ENCODE measurements around the gene GNG13. TPM values are rescaled to one million over a fixed set of nuclear protein-coding genes. Genes with fewer than 3 reads are reported as not detected.

GNG13 gene
- total RNA-seq, 1 experiment from 2014 or later: not detected

DNA sequence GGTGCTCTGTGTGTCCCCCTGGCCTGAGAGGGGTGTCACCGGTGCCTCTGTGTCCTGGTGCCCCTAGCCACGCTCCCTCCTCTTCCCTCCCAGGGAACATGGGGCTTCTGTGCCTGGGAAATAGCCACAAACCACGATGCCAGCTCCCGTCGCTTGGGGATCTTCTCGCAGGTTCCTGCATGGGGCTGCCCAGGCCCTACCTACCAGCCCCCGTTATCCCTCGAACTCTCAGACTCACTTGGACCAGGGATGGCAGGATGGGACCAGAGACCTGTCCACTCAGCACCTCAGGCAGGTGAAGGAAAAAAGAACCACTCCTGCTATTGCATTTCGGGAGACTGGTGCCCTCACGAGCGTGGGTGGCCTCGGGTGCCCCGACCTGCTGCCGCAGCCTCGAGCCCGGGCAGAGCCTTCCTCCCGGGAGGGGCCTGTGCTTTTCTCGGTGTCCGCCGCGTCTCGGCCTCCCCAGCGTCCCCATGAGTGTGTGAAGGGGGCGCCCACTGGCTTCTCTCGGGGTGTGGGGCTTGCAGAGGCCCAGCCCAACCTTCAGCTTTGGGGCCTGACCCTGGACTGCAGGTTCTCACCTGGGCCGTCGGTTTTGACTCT lies 41.0 kb upstream of the GNG13 start:
- Histone ChIP-seq H3K4me3 (ENCODE audit: low read depth, low read length, poor library complexity, severe bottlenecking) (no peak overlapping the region), H3K4me1 (ENCODE audit: insufficient read depth, low read length, poor library complexity, severe bottlenecking) (peaks cover 14% of the 10 kb centered on the region), H3K27ac (ENCODE audit: low read depth, low read length, poor library complexity, severe bottlenecking) (no peak overlapping the region), H3K9me3 (ENCODE audit: low read depth, low read length, poor library complexity, severe bottlenecking) (peaks cover 2% of the 10 kb centered on the region), H3K36me3 (ENCODE audit: insufficient read depth, low read length, poor library complexity, severe bottlenecking) (no peaks in the 10 kb centered on the region), H3K27me3 (replicated peaks; ENCODE audit: insufficient read depth, low read depth, low read length, poor library complexity) (no peaks in the 10 kb centered on the region)
- TF ChIP-seq, protein P1, sequence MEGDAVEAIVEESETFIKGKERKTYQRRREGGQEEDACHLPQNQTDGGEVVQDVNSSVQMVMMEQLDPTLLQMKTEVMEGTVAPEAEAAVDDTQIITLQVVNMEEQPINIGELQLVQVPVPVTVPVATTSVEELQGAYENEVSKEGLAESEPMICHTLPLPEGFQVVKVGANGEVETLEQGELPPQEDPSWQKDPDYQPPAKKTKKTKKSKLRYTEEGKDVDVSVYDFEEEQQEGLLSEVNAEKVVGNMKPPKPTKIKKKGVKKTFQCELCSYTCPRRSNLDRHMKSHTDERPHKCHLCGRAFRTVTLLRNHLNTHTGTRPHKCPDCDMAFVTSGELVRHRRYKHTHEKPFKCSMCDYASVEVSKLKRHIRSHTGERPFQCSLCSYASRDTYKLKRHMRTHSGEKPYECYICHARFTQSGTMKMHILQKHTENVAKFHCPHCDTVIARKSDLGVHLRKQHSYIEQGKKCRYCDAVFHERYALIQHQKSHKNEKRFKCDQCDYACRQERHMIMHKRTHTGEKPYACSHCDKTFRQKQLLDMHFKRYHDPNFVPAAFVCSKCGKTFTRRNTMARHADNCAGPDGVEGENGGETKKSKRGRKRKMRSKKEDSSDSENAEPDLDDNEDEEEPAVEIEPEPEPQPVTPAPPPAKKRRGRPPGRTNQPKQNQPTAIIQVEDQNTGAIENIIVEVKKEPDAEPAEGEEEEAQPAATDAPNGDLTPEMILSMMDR (conservative IDR thresholded peaks at IDR 0.05; ENCODE audit: low read depth, low read length): no peak
- no peak for TF ChIP-seq EZH2 (IDR thresholded peaks at IDR 0.05; ENCODE audit: borderline replicate concordance, low read depth, low read length, poor library complexity, severe bottlenecking)
- no TSS peak for BruUV-seq (replicated peaks)
- intact Hi-C loops (cut with micrococcal nuclease; ENCODE audit: unreplicated experiment): no loop called here
- POLR2A ChIA-PET (ENCODE audit: low non-redundant PET): no interaction called here
- CTCF ChIA-PET: interaction anchor here (0.6 kb wide), 1 partner anchor 405 kb away, joined by 13 read pairs; no protein-coding TSS in a partner anchor
- DNase-seq (ENCODE audit: low spot score): no peak

GRCh38 chr16:840561-841454 lies 40.3 kb upstream of the GNG13 start:
- Histone ChIP-seq H3K36me3 (ENCODE audit: insufficient read depth, low read length, poor library complexity, severe bottlenecking) (no peaks in the 10 kb centered on the region), H3K27me3 (replicated peaks; ENCODE audit: insufficient read depth, low read depth, low read length, poor library complexity) (no peaks in the 10 kb centered on the region), H3K4me3 (ENCODE audit: low read depth, low read length, poor library complexity, severe bottlenecking) (no peak overlapping the region), H3K9me3 (ENCODE audit: low read depth, low read length, poor library complexity, severe bottlenecking) (peaks cover 2% of the 10 kb centered on the region), H3K27ac (ENCODE audit: low read depth, low read length, poor library complexity, severe bottlenecking) (no peak overlapping the region), H3K4me1 (ENCODE audit: insufficient read depth, low read length, poor library complexity, severe bottlenecking) (peaks cover 14% of the 10 kb centered on the region)
- ChIA-PET POLR2A (ENCODE audit: low non-redundant PET) (no interaction called here), CTCF (interaction anchor here (0.6 kb wide), 1 partner anchor 406 kb away, joined by 13 read pairs; no protein-coding TSS in a partner anchor)
- DNase-seq (ENCODE audit: low spot score): no peak
- no TSS peak for BruUV-seq (replicated peaks)
- intact Hi-C loops (cut with micrococcal nuclease; ENCODE audit: unreplicated experiment): no loop called here
- TF ChIP-seq, protein P1 (conservative IDR thresholded peaks at IDR 0.05; ENCODE audit: low read depth, low read length): no peak
- TF ChIP-seq EZH2 (IDR thresholded peaks at IDR 0.05; ENCODE audit: borderline replicate concordance, low read depth, low read length, poor library complexity, severe bottlenecking): no peak

- TF ChIP-seq, protein P1 (conservative IDR thresholded peaks at IDR 0.05; ENCODE audit: low read depth, low read length): no peak
- TF ChIP-seq EZH2 (IDR thresholded peaks at IDR 0.05; ENCODE audit: borderline replicate concordance, low read depth, low read length, poor library complexity, severe bottlenecking): no peak
- ChIA-PET POLR2A (ENCODE audit: low non-redundant PET) (no interaction called here), CTCF (no interaction called here)
- H3K36me3 ChIP-seq (ENCODE audit: insufficient read depth, low read length, poor library complexity, severe bottlenecking): no peaks in the 10 kb centered on the region
- no peak for DNase-seq (ENCODE audit: low spot score)
- H3K4me3 ChIP-seq (ENCODE audit: low read depth, low read length, poor library complexity, severe bottlenecking): no peak overlapping the region
- intact Hi-C loops (cut with micrococcal nuclease; ENCODE audit: unreplicated experiment): no loop called here
- BruUV-seq (replicated peaks): no TSS peak
- H3K9me3 ChIP-seq (ENCODE audit: low read depth, low read length, poor library complexity, severe bottlenecking): peaks cover 2% of the 10 kb centered on the region
- H3K27me3 ChIP-seq (replicated peaks; ENCODE audit: insufficient read depth, low read depth, low read length, poor library complexity): no peaks in the 10 kb centered on the region
- no peak overlapping the region for H3K27ac ChIP-seq (ENCODE audit: low read depth, low read length, poor library complexity, severe bottlenecking)
- H3K4me1 ChIP-seq (ENCODE audit: insufficient read depth, low read length, poor library complexity, severe bottlenecking): peaks cover 14% of the 10 kb centered on the region
Measured at GRCh38 chr16:839643-840408, 39.3 kb upstream of the GNG13 start.
